ENCODE data around the gene PIGQ.

PIGQ gene

GRCh38 chr16:590815-591200 lies 21.0 kb downstream of the PIGQ start:
- Histone ChIP-seq H2BK15ac (ENCODE audit: low read length) (no peak overlapping the region), H3K23ac (ENCODE audit: low read depth, low read length, poor library complexity) (peak overlapping the region; percentile 93), H3K14ac (ENCODE audit: low read length) (no peak overlapping the region), H3K4me2 (ENCODE audit: insufficient read depth, low read length, poor library complexity, severe bottlenecking) (peak overlapping the region; percentile 96), H4K91ac (ENCODE audit: low read depth, low read length, poor library complexity) (no peak overlapping the region), H3K18ac (ENCODE audit: low read length) (no peak overlapping the region), H2BK12ac (ENCODE audit: low read length) (no peak overlapping the region), H3K4me1 (ENCODE audit: control insufficient read depth in 2 of 2, insufficient read depth in 1 of 2, low read depth in 1 of 2, low read length in 2 of 2) (peaks cover 9 to 16% of the 10 kb centered on the region in 2 donors), H4K8ac (ENCODE audit: low read depth, low read length) (no peak overlapping the region), H3K27ac (replicated peaks; ENCODE audit: low read length) (no peak overlapping the region), H3K4ac (ENCODE audit: low read length) (no peak overlapping the region), H3K27me3 (ENCODE audit: control insufficient read depth in 3 of 3, insufficient read depth in 3 of 3, low read depth in 1 of 3, low read length in 3 of 3) (peaks cover 0 to 7% (median 0%) of the 10 kb centered on the region in 3 experiments), H3K36me3 (replicated peaks in 1 of 2; ENCODE audit: control insufficient read depth in 2 of 2, insufficient read depth in 2 of 2, low read length in 2 of 2) (peaks cover 3 to 24% of the 10 kb centered on the region in 2 donors), H3K9ac (ENCODE audit: low read depth, low read length, poor library complexity) (peak overlapping the region; percentile 100), H3K9me3 (replicated peaks in 1 of 2; ENCODE audit: control insufficient read depth in 2 of 2, insufficient read depth in 1 of 2, low read depth in 1 of 2, low read length in 2 of 2) (no peaks in the 10 kb centered on the region), H2AK5ac (ENCODE audit: low read depth, low read length) (peak overlapping the region; percentile 82), H2BK5ac (ENCODE audit: low read length) (no peak overlapping the region), H3K4me3 (ENCODE audit: low read length in 2 of 2) (peak overlapping the region; percentile 79 to 98), H3K79me1 (ENCODE audit: low read depth, low read length) (peaks cover 23% of the 10 kb centered on the region), H2BK120ac (ENCODE audit: low read depth, low read length) (no peak overlapping the region), H2AFZ (ENCODE audit: low read length) (no peak overlapping the region)
- no CpG with 5 or more reads among the region's 10 CpGs for WGBS, 2 donors (ENCODE audit: extremely low coverage in 2 of 2, insufficient read length in 2 of 2, insufficient replicate concordance in 1 of 2)
- no peak for DNase-seq (ENCODE audit: low spot score)

DNA sequence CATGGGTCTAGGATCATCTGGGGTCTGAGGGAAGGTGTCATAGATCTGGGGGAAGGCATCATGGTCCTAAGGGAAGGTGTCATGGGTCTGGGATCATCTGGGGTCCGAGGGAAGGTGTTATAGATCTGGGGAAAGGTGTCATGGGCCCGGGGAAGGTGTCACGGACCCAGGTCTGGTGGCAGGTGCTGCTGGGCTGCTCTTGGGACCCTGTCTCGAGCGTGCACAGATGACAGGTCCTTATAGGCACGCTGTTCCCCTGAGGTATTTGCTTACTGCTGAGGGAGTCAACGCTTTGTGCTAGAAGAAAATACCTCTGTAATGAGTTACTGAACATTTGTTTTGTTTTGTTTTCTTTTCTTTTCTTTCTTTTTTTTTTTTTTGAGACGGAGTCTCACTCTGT lies 21.5 kb downstream of the PIGQ start:
- no peak overlapping the region for H3K14ac ChIP-seq (ENCODE audit: low read length)
- peaks cover 23% of the 10 kb centered on the region for H3K79me1 ChIP-seq (ENCODE audit: low read depth, low read length)
- H2AK5ac ChIP-seq (ENCODE audit: low read depth, low read length): no peak overlapping the region
- H2BK12ac ChIP-seq (ENCODE audit: low read length): no peak overlapping the region
- H3K9ac ChIP-seq (ENCODE audit: low read depth, low read length, poor library complexity): peak overlapping the region; percentile 12
- peaks cover 3 to 28% of the 10 kb centered on the region in 2 donors for H3K36me3 ChIP-seq (replicated peaks in 1 of 2; ENCODE audit: control insufficient read depth in 2 of 2, insufficient read depth in 2 of 2, low read length in 2 of 2)
- no peak overlapping the region for H2BK15ac ChIP-seq (ENCODE audit: low read length)
- peaks cover 9 to 16% of the 10 kb centered on the region in 2 donors for H3K4me1 ChIP-seq (ENCODE audit: control insufficient read depth in 2 of 2, insufficient read depth in 1 of 2, low read depth in 1 of 2, low read length in 2 of 2)
- peak overlapping the region; percentile 10 for H3K23ac ChIP-seq (ENCODE audit: low read depth, low read length, poor library complexity)
- no peaks in the 10 kb centered on the region for H3K9me3 ChIP-seq (replicated peaks in 1 of 2; ENCODE audit: control insufficient read depth in 2 of 2, insufficient read depth in 1 of 2, low read depth in 1 of 2, low read length in 2 of 2)
- no peak for DNase-seq (ENCODE audit: low spot score)
- H4K91ac ChIP-seq (ENCODE audit: low read depth, low read length, poor library complexity): no peak overlapping the region
- H2BK120ac ChIP-seq (ENCODE audit: low read depth, low read length): no peak overlapping the region
- WGBS, 2 donors (ENCODE audit: extremely low coverage in 2 of 2, insufficient read length in 2 of 2, insufficient replicate concordance in 1 of 2): no CpG with 5 or more reads among the region's 8 CpGs
- H3K4ac ChIP-seq (ENCODE audit: low read length): no peak overlapping the region
- H4K8ac ChIP-seq (ENCODE audit: low read depth, low read length): no peak overlapping the region
- H2AFZ ChIP-seq (ENCODE audit: low read length): no peak overlapping the region
- H3K4me2 ChIP-seq (ENCODE audit: insufficient read depth, low read length, poor library complexity, severe bottlenecking): peak overlapping the region; percentile 96
- no peak overlapping the region for H2BK5ac ChIP-seq (ENCODE audit: low read length)
- peak overlapping the region in 1 of 2 donors; percentile 79 for H3K4me3 ChIP-seq (ENCODE audit: low read length in 2 of 2)
- no peak overlapping the region for H3K18ac ChIP-seq (ENCODE audit: low read length)
- H3K27me3 ChIP-seq (ENCODE audit: control insufficient read depth in 3 of 3, insufficient read depth in 3 of 3, low read depth in 1 of 3, low read length in 3 of 3): peaks cover 0 to 3% (median 0%) of the 10 kb centered on the region in 3 experiments
- no peak overlapping the region for H3K27ac ChIP-seq (replicated peaks; ENCODE audit: low read length)

DNA sequence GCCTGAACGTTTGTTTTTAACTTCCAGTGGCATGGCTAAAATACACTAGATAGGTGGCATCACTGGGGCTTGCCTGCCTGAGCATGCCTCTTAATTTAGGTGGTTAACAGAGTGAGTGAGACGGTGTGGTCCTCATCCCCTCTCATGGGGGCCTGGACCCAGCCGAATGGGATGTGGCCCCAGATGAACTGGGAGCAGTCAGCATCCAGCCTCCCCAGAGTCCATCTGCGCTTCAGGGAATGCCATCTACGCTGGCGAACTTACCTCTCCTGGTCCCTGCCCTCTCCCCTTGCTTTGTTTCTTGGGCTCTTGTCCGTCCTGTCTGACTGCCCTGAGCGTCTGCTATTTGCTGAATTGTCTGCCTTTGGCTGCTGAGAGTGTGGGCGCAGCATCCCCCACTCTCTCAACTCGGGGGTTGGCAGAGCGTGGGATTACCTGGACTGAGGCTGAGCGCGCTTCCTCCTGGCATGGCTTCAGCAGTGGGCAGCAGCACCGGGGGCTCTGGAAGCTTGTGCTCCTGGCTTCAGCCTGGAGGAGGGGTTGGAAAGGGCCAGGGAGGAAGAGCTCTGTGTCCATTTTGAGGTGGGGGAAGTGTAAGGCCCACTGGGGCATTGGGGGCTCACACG lies 22.2 kb downstream of the PIGQ start:
- H4K8ac ChIP-seq (ENCODE audit: low read depth, low read length): no peak overlapping the region
- no peak overlapping the region for H3K18ac ChIP-seq (ENCODE audit: low read length)
- H2BK12ac ChIP-seq (ENCODE audit: low read length): no peak overlapping the region
- H2BK15ac ChIP-seq (ENCODE audit: low read length): no peak overlapping the region
- no peak overlapping the region for H3K4me3 ChIP-seq (ENCODE audit: low read length in 2 of 2)
- H3K23ac ChIP-seq (ENCODE audit: low read depth, low read length, poor library complexity): peak overlapping the region; percentile 45
- H2BK120ac ChIP-seq (ENCODE audit: low read depth, low read length): no peak overlapping the region
- H2BK5ac ChIP-seq (ENCODE audit: low read length): no peak overlapping the region
- no peak overlapping the region for H3K9ac ChIP-seq (ENCODE audit: low read depth, low read length, poor library complexity)
- H3K79me1 ChIP-seq (ENCODE audit: low read depth, low read length): peaks cover 25% of the 10 kb centered on the region
- H3K4me2 ChIP-seq (ENCODE audit: insufficient read depth, low read length, poor library complexity, severe bottlenecking): no peak overlapping the region
- no peak overlapping the region for H3K4ac ChIP-seq (ENCODE audit: low read length)
- H3K36me3 ChIP-seq (replicated peaks in 1 of 2; ENCODE audit: control insufficient read depth in 2 of 2, insufficient read depth in 2 of 2, low read length in 2 of 2): peaks cover 3 to 36% of the 10 kb centered on the region in 2 donors
- H2AFZ ChIP-seq (ENCODE audit: low read length): no peak overlapping the region
- H3K27ac ChIP-seq (replicated peaks; ENCODE audit: low read length): no peak overlapping the region
- peaks cover 9 to 16% of the 10 kb centered on the region in 2 donors for H3K4me1 ChIP-seq (ENCODE audit: control insufficient read depth in 2 of 2, insufficient read depth in 1 of 2, low read depth in 1 of 2, low read length in 2 of 2)
- peak overlapping the region; percentile 75 for H3K14ac ChIP-seq (ENCODE audit: low read length)
- no peaks in the 10 kb centered on the region for H3K9me3 ChIP-seq (replicated peaks in 1 of 2; ENCODE audit: control insufficient read depth in 2 of 2, insufficient read depth in 1 of 2, low read depth in 1 of 2, low read length in 2 of 2)
- peaks cover 0 to 2% (median 0%) of the 10 kb centered on the region in 3 experiments for H3K27me3 ChIP-seq (ENCODE audit: control insufficient read depth in 3 of 3, insufficient read depth in 3 of 3, low read depth in 1 of 3, low read length in 3 of 3)
- no peak overlapping the region for H4K91ac ChIP-seq (ENCODE audit: low read depth, low read length, poor library complexity)
- DNase-seq (ENCODE audit: low spot score): no peak
- no CpG with 5 or more reads among the region's 15 CpGs for WGBS, 2 donors (ENCODE audit: extremely low coverage in 2 of 2, insufficient read length in 2 of 2, insufficient replicate concordance in 1 of 2)
- no peak overlapping the region for H2AK5ac ChIP-seq (ENCODE audit: low read depth, low read length)

DNA sequence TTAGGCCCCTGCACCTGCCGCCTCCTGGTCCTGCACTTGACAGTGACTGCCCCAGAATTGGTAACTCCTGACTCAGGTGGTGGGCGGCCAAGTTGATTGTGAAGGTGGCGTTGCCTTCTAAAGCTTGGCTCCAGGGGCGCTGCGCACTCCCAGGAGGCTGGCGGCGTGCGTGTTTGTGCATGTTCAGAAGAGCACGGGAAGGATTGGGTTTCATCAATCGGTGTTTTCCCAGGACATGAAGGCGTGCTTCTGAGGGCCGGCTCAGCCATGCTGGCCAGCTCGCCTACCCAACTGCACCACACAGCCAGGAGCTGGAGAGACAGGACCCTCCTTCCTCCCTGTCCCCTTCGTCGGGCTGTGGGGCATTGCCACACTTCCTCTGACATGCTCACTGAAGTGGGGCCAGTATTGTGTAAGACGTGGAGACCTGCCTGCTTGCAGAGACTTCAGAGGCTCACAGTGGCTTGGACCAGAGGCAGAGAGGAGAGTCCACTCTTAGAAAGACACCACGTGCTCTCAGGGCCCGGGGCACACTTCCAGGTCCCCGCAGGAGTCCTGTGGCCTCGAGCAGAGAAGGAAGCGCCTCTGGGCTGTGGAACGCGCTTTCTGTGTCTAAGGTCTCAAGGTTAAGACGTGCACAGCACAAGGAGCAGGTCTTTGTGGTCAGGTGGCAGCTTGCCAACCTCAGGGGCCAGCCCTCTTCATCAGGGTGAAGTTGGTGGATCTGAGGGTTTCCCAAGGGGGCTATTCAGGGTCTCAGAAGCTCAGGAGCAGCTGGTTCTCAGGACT lies 22.9 kb downstream of the PIGQ start:
- Histone ChIP-seq H3K14ac (ENCODE audit: low read length) (no peak overlapping the region), H3K23ac (ENCODE audit: low read depth, low read length, poor library complexity) (no peak overlapping the region), H3K27ac (replicated peaks; ENCODE audit: low read length) (no peak overlapping the region), H3K9me3 (replicated peaks in 1 of 2; ENCODE audit: control insufficient read depth in 2 of 2, insufficient read depth in 1 of 2, low read depth in 1 of 2, low read length in 2 of 2) (no peaks in the 10 kb centered on the region), H3K4ac (ENCODE audit: low read length) (no peak overlapping the region), H2AFZ (ENCODE audit: low read length) (no peak overlapping the region), H2BK15ac (ENCODE audit: low read length) (no peak overlapping the region), H2AK5ac (ENCODE audit: low read depth, low read length) (no peak overlapping the region), H2BK12ac (ENCODE audit: low read length) (no peak overlapping the region), H3K18ac (ENCODE audit: low read length) (no peak overlapping the region), H3K9ac (ENCODE audit: low read depth, low read length, poor library complexity) (peak overlapping the region; percentile 18), H3K4me1 (ENCODE audit: control insufficient read depth in 2 of 2, insufficient read depth in 1 of 2, low read depth in 1 of 2, low read length in 2 of 2) (peaks cover 9 to 16% of the 10 kb centered on the region in 2 donors), H4K8ac (ENCODE audit: low read depth, low read length) (peak overlapping the region; percentile 87), H2BK5ac (ENCODE audit: low read length) (no peak overlapping the region), H2BK120ac (ENCODE audit: low read depth, low read length) (no peak overlapping the region), H3K36me3 (replicated peaks in 1 of 2; ENCODE audit: control insufficient read depth in 2 of 2, insufficient read depth in 2 of 2, low read length in 2 of 2) (peaks cover 3 to 43% of the 10 kb centered on the region in 2 donors), H3K4me3 (ENCODE audit: low read length in 2 of 2) (no peak overlapping the region), H3K4me2 (ENCODE audit: insufficient read depth, low read length, poor library complexity, severe bottlenecking) (no peak overlapping the region), H4K91ac (ENCODE audit: low read depth, low read length, poor library complexity) (no peak overlapping the region), H3K79me1 (ENCODE audit: low read depth, low read length) (peaks cover 25% of the 10 kb centered on the region), H3K27me3 (ENCODE audit: control insufficient read depth in 3 of 3, insufficient read depth in 3 of 3, low read depth in 1 of 3, low read length in 3 of 3) (peaks cover 0 to 2% (median 0%) of the 10 kb centered on the region in 3 experiments)
- no peak for DNase-seq (ENCODE audit: low spot score)
- no CpG with 5 or more reads among the region's 24 CpGs for WGBS, 2 donors (ENCODE audit: extremely low coverage in 2 of 2, insufficient read length in 2 of 2, insufficient replicate concordance in 1 of 2)
